ENCODE results near the gene INHA.

- no peak for TF ChIP-seq EZH2 (IDR thresholded peaks at IDR 0.05; ENCODE audit: borderline replicate concordance, insufficient read depth, low read depth, low read length, poor library complexity, severe bottlenecking)
- TF ChIP-seq, protein P1, sequence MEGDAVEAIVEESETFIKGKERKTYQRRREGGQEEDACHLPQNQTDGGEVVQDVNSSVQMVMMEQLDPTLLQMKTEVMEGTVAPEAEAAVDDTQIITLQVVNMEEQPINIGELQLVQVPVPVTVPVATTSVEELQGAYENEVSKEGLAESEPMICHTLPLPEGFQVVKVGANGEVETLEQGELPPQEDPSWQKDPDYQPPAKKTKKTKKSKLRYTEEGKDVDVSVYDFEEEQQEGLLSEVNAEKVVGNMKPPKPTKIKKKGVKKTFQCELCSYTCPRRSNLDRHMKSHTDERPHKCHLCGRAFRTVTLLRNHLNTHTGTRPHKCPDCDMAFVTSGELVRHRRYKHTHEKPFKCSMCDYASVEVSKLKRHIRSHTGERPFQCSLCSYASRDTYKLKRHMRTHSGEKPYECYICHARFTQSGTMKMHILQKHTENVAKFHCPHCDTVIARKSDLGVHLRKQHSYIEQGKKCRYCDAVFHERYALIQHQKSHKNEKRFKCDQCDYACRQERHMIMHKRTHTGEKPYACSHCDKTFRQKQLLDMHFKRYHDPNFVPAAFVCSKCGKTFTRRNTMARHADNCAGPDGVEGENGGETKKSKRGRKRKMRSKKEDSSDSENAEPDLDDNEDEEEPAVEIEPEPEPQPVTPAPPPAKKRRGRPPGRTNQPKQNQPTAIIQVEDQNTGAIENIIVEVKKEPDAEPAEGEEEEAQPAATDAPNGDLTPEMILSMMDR (IDR thresholded peaks at IDR 0.05), result no peak
Observed at GRCh38 chr2:219549619-219550018, 22.5 kb upstream of the INHA start.

Data from B cell (primary cell).